Activated T-helper 1 cell treated with anti-CD3 and anti-CD28 coated beads, Interleukin-2, amount 50 U/mL, for 16 hours (primary cell): Measurements from ENCODE around the gene HLX.

Experiments used
- DNase-seq, 2 donors: peaks; one replicate each; pipeline ENCODE4 v3.0.0-alpha.2; 2020; ENCODE audit warnings: low read depth in 1 of 2, low spot score in 1 of 2

Gene HLX

GRCh38 chr1:220924331-220924970 is 45.2 kb downstream of the HLX start:
- no peak for DNase-seq

- DNase-seq, result no peak
Observed at GRCh38 chr1:220925707-220926106, 46.5 kb downstream of the HLX start.

- no peak for DNase-seq
Observed at GRCh38 chr1:220926146-220926545, 46.9 kb downstream of the HLX start.

GRCh38 chr1:220927442-220927841 is 48.2 kb downstream of the HLX start:
- DNase-seq, result no peak

- no peak for DNase-seq
Observed at GRCh38 chr1:220928320-220928719, 49.1 kb downstream of the HLX start.

GRCh38 chr1:220928725-220929300 is 49.6 kb downstream of the HLX start:
- no peak for DNase-seq

GRCh38 chr1:220929304-220929703 is 50.1 kb downstream of the HLX start:
- no peak for DNase-seq
